ENCODE data around the gene SPCS2.

Gene SPCS2

DNA sequence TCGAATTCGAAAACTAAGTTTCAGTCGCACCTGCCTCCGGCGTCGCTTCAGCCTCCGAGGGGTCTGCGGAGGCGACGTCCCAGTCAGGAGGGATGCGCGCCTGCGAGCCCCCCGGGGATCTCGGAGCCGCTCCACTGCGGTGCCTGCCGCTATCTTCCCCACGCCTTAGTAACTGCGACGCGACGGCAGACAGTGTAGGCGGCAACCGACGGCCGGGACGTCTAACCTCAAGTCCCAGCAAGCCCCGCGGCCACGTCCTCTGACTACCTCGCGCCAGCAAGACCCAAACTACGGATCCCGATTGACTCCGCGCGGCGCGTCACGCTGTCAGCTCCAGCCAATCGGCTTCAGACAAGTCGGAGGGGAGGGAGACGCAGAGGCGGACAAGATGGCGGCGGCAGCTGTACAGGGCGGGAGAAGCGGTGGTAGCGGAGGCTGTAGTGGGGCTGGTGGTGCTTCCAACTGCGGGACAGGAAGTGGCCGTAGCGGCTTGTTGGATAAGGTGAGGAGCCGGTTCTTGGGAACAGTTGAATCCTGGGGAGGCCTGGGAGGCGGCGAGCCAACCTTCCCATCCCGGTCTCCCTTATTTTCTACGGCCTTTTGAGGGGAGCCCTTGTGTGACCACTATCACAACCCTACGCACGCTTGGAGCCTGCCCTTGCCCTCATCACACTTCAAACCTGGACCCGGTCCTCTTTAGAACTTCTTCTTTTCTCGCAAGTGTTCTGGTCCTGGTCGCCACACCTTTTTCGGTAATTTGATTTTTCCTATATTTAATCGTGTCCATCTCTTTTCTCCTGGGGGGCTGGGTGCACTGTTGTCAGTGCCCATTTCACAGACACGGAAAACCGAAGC is at the start of gene SPCS2, which contains the start of gene XRRA1:
Gene SPCS2 (plus strand): TSS at position 369 of the 855 bp plus-strand sequence. CDS start 20 bp downstream, at position 389.
Gene XRRA1 (minus strand): TSS at position 194 of the 855 bp plus-strand sequence. CDS start 8,213 bp downstream, outside the sequence.
- no peaks in the 10 kb centered on the region for H3K9me3 ChIP-seq (ENCODE audit: control insufficient read depth in 1 of 2, low read length in 2 of 2)
- H3K4me3 ChIP-seq (ENCODE audit: low read depth in 1 of 2, low read length in 2 of 2), result peak within 1 kb of the TSS; percentile 93 to 98
- peaks cover 9 to 31% of the 10 kb centered on the region in 2 donors for H3K4me1 ChIP-seq (ENCODE audit: control insufficient read depth in 1 of 2, insufficient read depth in 2 of 2, low read length in 2 of 2)

DNA sequence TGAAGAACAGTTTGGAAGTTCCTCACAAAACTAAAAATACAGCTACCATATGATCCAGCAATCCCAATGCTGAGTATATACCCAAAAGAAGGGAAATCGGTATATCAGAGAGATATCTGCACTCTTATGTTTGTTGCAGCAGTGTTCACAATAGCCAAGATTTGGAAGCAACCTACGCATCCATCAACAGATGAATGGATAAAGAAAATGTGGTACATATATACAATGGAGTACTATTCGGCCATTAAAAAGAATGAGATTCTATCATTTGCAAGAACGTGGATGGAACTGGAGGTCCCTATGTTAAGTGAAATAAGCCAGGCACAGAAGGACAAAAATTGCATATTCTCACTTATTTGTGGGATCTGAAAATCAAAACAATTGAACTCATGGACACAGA is 46.7 kb upstream of the SPCS2 start:
- H3K4me1 ChIP-seq (ENCODE audit: control insufficient read depth in 1 of 2, insufficient read depth in 2 of 2, low read length in 2 of 2), result no peaks in the 10 kb centered on the region
- no peak overlapping the region for H3K4me3 ChIP-seq (ENCODE audit: low read depth in 1 of 2, low read length in 2 of 2)
- peaks cover 6 to 24% of the 10 kb centered on the region in 2 donors for H3K36me3 ChIP-seq (ENCODE audit: control insufficient read depth in 1 of 2, insufficient read depth in 2 of 2, low read length in 2 of 2)
- H3K27me3 ChIP-seq (ENCODE audit: low read depth, low read length), result no peaks in the 10 kb centered on the region
- no peak overlapping the region for H3K27ac ChIP-seq (ENCODE audit: low read length)
- H3K9me3 ChIP-seq (ENCODE audit: control insufficient read depth in 1 of 2, low read length in 2 of 2), result peaks cover 0 to 21% of the 10 kb centered on the region in 2 donors

More for the DNA sequence above, at the start of gene SPCS2, which contains the start of gene XRRA1:
- Histone ChIP-seq H3K27ac (ENCODE audit: low read length) (peak within 1 kb of the TSS; percentile 89), H3K36me3 (ENCODE audit: control insufficient read depth in 1 of 2, insufficient read depth in 2 of 2, low read length in 2 of 2) (peaks cover 5 to 7% of the 10 kb centered on the region in 2 donors), H3K27me3 (ENCODE audit: low read depth, low read length) (no peaks in the 10 kb centered on the region)

DNA sequence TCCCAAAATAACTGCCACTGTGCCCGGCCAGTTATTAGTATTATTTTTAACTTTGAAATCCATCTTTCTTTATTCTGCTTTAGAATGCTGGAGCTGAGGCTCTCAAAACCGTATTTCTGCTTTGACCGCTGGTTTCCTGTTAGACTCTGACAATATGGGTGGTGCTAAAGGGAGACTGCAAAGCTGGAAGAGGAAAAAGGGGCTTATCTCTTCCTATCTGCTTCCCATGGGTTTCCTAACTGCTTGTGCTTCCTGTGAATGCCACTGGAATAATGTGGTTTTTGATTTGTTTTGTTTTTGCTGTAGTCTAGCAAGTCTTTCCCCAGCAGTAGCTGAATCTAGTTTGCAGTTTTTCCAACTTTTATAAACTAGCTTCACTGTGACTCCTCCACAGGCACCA is 43.7 kb upstream of the SPCS2 start:
- no peaks in the 10 kb centered on the region for H3K27me3 ChIP-seq (ENCODE audit: low read depth, low read length)
- no peak overlapping the region for H3K27ac ChIP-seq (ENCODE audit: low read length)
- no peak overlapping the region for H3K4me3 ChIP-seq (ENCODE audit: low read depth in 1 of 2, low read length in 2 of 2)
- H3K4me1 ChIP-seq (ENCODE audit: control insufficient read depth in 1 of 2, insufficient read depth in 2 of 2, low read length in 2 of 2), result no peaks in the 10 kb centered on the region
- peaks cover 17 to 31% of the 10 kb centered on the region in 2 donors for H3K36me3 ChIP-seq (ENCODE audit: control insufficient read depth in 1 of 2, insufficient read depth in 2 of 2, low read length in 2 of 2)
- peaks cover 0 to 16% of the 10 kb centered on the region in 2 donors for H3K9me3 ChIP-seq (ENCODE audit: control insufficient read depth in 1 of 2, low read length in 2 of 2)

DNA sequence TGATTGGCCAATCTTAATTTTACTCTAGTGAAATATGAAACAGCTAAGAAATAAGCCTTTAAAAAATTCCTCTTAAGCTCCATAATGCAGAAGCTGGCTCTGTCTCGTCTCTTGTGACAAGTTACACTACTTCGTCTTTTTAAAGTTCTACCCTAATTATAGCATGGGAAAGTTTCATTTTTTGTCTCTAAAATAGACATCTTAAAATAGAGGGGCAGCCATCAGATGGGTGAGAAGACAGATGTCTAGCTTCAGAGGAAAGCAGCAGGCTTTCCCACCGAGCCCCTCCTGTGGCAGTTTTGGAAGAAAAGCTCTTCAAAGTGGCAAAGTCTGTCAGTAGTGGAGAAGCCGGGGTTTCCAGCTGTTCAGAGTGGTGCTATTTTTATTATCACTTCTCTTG is 39.7 kb upstream of the SPCS2 start:
- Histone ChIP-seq H3K9me3 (ENCODE audit: control insufficient read depth in 1 of 2, low read length in 2 of 2) (no peaks in the 10 kb centered on the region), H3K27ac (ENCODE audit: low read length) (no peak overlapping the region), H3K36me3 (ENCODE audit: control insufficient read depth in 1 of 2, insufficient read depth in 2 of 2, low read length in 2 of 2) (peaks cover 20 to 27% of the 10 kb centered on the region in 2 donors), H3K4me3 (ENCODE audit: low read depth in 1 of 2, low read length in 2 of 2) (no peak overlapping the region), H3K4me1 (ENCODE audit: control insufficient read depth in 1 of 2, insufficient read depth in 2 of 2, low read length in 2 of 2) (no peaks in the 10 kb centered on the region), H3K27me3 (ENCODE audit: low read depth, low read length) (no peaks in the 10 kb centered on the region)

DNA sequence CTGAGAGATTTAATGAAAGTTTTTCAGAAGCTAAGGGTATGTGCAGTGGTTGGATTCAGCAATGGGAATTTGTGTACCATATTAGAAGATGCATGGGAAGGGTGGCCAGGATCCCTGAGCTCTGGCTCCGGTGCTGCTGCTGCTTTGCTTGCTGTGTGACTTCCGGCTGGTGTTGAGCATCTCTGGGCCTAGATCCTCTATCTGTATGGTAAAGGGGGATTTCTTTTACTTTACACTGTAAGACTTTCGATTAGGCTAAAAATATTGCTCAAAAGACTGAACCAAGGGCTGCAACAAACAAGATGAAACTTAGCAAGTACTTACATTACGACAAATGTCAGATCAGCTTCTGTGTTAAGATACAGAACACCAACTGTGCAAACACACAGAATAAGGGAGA is 39.3 kb upstream of the SPCS2 start:
- Histone ChIP-seq H3K9me3 (ENCODE audit: control insufficient read depth in 1 of 2, low read length in 2 of 2) (no peaks in the 10 kb centered on the region), H3K27ac (ENCODE audit: low read length) (no peak overlapping the region), H3K27me3 (ENCODE audit: low read depth, low read length) (no peaks in the 10 kb centered on the region), H3K4me1 (ENCODE audit: control insufficient read depth in 1 of 2, insufficient read depth in 2 of 2, low read length in 2 of 2) (no peaks in the 10 kb centered on the region), H3K4me3 (ENCODE audit: low read depth in 1 of 2, low read length in 2 of 2) (no peak overlapping the region), H3K36me3 (ENCODE audit: control insufficient read depth in 1 of 2, insufficient read depth in 2 of 2, low read length in 2 of 2) (peaks cover 20 to 29% of the 10 kb centered on the region in 2 donors)

DNA sequence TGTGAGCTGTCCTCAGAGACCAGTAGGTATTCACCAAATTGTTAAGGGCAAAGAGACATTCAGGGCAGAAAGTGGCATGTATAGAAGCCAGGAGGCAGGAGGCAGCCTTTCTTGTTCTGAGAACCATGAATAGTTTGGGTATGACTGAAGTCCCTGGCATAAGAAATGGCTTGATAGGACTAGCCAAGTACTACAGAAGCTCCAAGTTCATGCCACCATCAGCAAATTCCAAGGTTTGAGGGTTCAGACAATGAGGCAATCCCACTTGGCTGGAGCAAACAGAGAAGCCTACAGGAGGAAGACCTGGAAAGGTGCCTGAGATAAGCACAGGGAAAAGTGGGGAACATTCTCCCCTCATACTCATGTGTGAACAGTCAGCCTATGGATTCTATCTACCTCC is 25.9 kb upstream of the SPCS2 start:
- Histone ChIP-seq H3K4me1 (ENCODE audit: control insufficient read depth in 1 of 2, insufficient read depth in 2 of 2, low read length in 2 of 2) (no peaks in the 10 kb centered on the region), H3K27ac (ENCODE audit: low read length) (no peak overlapping the region), H3K27me3 (ENCODE audit: low read depth, low read length) (no peaks in the 10 kb centered on the region), H3K9me3 (ENCODE audit: control insufficient read depth in 1 of 2, low read length in 2 of 2) (no peaks in the 10 kb centered on the region), H3K4me3 (ENCODE audit: low read depth in 1 of 2, low read length in 2 of 2) (no peak overlapping the region), H3K36me3 (ENCODE audit: control insufficient read depth in 1 of 2, insufficient read depth in 2 of 2, low read length in 2 of 2) (peaks cover 14 to 33% of the 10 kb centered on the region in 2 donors)

DNA sequence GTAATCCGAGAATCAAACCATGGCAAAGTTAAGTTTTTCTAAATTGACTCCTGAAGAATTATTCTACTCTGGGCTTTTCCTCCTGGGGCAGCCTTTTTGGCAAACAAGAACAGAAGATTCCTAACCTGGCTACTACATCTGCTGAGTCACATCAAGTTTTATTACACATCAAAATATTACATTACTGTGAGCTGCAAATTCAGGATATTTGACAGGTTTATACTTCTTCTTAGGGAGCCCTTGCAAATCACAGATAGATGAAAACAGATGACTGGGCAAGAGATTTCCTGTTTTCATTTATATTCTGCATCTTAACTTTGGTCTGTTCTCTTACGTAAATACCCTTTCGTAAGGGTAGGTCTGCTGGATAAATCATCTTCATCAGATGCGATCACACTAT is 23.8 kb upstream of the SPCS2 start:
- Histone ChIP-seq H3K27me3 (ENCODE audit: low read depth, low read length) (no peaks in the 10 kb centered on the region), H3K36me3 (ENCODE audit: control insufficient read depth in 1 of 2, insufficient read depth in 2 of 2, low read length in 2 of 2) (peaks cover 15 to 16% of the 10 kb centered on the region in 2 donors), H3K9me3 (ENCODE audit: control insufficient read depth in 1 of 2, low read length in 2 of 2) (no peaks in the 10 kb centered on the region), H3K4me3 (ENCODE audit: low read depth in 1 of 2, low read length in 2 of 2) (no peak overlapping the region), H3K4me1 (ENCODE audit: control insufficient read depth in 1 of 2, insufficient read depth in 2 of 2, low read length in 2 of 2) (no peaks in the 10 kb centered on the region), H3K27ac (ENCODE audit: low read length) (no peak overlapping the region)

DNA sequence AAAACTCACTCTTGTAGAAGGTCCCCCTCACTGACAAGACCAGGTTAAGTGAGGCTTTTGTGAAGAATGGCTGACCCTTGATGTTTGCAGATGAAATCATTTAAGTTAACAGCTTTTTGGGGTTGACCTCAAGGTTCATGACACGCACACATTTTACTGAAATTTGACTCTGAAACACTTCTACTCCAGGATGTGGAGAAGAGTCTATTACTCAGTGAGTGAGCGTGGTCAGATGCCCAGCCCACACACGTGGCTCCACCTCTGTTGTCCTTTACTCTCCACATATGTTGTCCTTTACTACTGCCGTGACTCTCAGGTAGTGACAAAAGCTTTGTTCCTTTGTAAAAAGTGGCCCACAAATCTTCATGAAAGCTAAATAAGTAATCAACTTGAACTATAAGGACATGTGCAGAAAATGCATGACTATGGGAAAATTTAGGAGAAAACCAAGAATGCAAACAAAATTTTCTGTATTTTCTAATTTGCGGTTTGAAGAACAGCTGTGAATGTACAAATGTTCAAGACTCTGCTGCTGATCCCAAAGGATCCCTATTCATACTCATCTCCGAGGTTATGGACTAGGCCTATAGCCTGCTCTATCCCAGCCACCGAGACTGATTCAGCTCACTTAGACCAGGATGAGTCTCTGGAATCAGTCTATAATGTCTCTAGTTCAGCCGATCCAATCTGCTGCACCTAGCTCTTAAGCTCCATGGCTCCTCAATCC is 22.6 kb upstream of the SPCS2 start:
- H3K36me3 ChIP-seq (ENCODE audit: control insufficient read depth in 1 of 2, insufficient read depth in 2 of 2, low read length in 2 of 2), result peaks cover 7 to 10% of the 10 kb centered on the region in 2 donors
- no peaks in the 10 kb centered on the region for H3K27me3 ChIP-seq (ENCODE audit: low read depth, low read length)
- H3K4me1 ChIP-seq (ENCODE audit: control insufficient read depth in 1 of 2, insufficient read depth in 2 of 2, low read length in 2 of 2), result no peaks in the 10 kb centered on the region
- no peak overlapping the region for H3K27ac ChIP-seq (ENCODE audit: low read length)
- no peak overlapping the region for H3K4me3 ChIP-seq (ENCODE audit: low read depth in 1 of 2, low read length in 2 of 2)
- no peaks in the 10 kb centered on the region for H3K9me3 ChIP-seq (ENCODE audit: control insufficient read depth in 1 of 2, low read length in 2 of 2)

DNA sequence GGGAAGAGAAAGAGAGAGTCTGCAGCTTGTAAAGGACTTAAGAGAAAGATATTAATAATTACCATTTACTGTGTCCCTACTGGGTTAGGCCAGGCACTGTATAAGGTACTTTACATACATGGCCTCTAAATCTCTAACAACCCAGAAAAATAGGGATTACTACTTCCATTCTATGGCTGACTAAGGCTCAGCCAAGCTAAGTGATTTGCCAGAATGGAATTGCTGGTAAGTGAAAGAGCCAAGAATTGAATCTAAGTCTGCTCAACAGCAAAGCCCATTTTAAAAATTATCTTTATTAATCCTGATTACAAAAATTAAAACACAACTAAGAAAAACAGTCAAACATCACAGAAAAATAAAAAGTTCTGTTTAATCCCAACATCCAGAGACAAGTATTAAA is 21.6 kb upstream of the SPCS2 start:
- no peaks in the 10 kb centered on the region for H3K4me1 ChIP-seq (ENCODE audit: control insufficient read depth in 1 of 2, insufficient read depth in 2 of 2, low read length in 2 of 2)
- no peaks in the 10 kb centered on the region for H3K9me3 ChIP-seq (ENCODE audit: control insufficient read depth in 1 of 2, low read length in 2 of 2)
- no peak overlapping the region for H3K4me3 ChIP-seq (ENCODE audit: low read depth in 1 of 2, low read length in 2 of 2)
- no peaks in the 10 kb centered on the region for H3K27me3 ChIP-seq (ENCODE audit: low read depth, low read length)
- peaks cover 7 to 10% of the 10 kb centered on the region in 2 donors for H3K36me3 ChIP-seq (ENCODE audit: control insufficient read depth in 1 of 2, insufficient read depth in 2 of 2, low read length in 2 of 2)
- no peak overlapping the region for H3K27ac ChIP-seq (ENCODE audit: low read length)

DNA sequence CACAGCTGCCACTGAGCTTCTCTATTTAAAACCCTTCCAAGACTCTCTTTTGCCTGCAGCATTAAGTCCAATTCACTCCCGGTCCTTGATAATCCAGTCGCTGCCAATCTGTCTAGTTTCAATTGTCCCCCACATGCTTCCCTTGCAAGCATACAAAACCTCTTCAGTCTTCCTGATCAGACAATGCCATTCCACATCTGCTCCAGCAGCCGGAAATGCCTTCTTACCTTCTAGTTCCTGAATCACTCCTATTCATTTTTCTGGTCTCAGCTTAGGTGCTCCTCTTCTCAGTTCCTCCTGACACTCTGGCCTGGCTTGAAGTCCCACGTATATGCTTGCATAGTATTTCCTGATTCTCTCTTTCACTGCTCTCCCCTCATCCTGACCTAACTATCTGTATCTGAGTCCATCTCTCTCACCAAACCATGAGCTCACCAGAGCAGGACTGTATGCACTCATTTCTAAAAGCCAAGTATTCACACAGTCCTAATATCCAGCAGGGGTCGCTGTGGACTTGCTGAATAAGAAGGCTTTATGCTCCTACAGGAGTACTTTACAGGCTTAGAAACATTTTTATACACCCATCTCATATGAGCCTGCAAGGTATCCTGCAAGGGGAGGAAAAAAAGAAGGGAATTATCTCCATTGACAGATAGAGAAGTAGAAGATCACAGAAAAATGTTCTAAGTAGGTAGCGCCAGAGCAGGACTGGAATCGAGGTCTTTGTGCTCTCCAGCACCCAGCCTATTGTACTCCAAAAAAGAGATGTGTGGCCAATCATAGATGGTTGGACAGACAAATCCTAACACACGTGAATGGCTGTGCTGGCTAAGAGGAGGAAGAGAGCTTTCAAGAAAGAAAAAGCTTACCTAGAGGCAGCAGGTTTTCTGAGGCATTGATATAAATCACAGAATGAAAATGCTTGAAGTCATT is 19.4 kb upstream of the SPCS2 start:
- Histone ChIP-seq H3K27me3 (ENCODE audit: low read depth, low read length) (no peaks in the 10 kb centered on the region), H3K9me3 (ENCODE audit: control insufficient read depth in 1 of 2, low read length in 2 of 2) (no peaks in the 10 kb centered on the region), H3K4me3 (ENCODE audit: low read depth in 1 of 2, low read length in 2 of 2) (no peak overlapping the region), H3K36me3 (ENCODE audit: control insufficient read depth in 1 of 2, insufficient read depth in 2 of 2, low read length in 2 of 2) (peaks cover 16 to 24% of the 10 kb centered on the region in 2 donors), H3K27ac (ENCODE audit: low read length) (no peak overlapping the region), H3K4me1 (ENCODE audit: control insufficient read depth in 1 of 2, insufficient read depth in 2 of 2, low read length in 2 of 2) (no peaks in the 10 kb centered on the region)
